HepG2 (cell line): ENCODE measurements around the gene LIF. TPM values are rescaled to one million over a fixed set of nuclear protein-coding genes. Genes with fewer than 3 reads are reported as not detected.

Experiments used
- ATAC-seq: fragments of 200-7000 bp; cut with Tn5 transposase; 3 replicates; pipeline ENCODE4 v1.9.1; 2020; ENCODE audit warnings: mild to moderate bottlenecking, moderate library complexity
- BruUV-seq: library from RNA; stranded (reverse); fragments of 400-500 nt; replicated peaks from 2 replicates; lab custom pipeline; 2021; lab: Mats Ljungman, UMichigan
- CTCF ChIA-PET: fragments of 300-600 bp; formaldehyde crosslinking; extraction: SDS; loops from one replicate; lab custom pipeline; 2021; ENCODE audit warnings: low total read pairs, inconsistent platforms, low intra/inter-chr PET ratio; lab: Yijun Ruan, JAX
- POLR2A ChIA-PET: fragments of 350-600 bp; sonication (Branson Sonifier 250); formaldehyde crosslinking; loops from one replicate; lab custom pipeline; 2020; ENCODE audit warnings: antibody characterized with exemption, inconsistent platforms; lab: Yijun Ruan, JAX
- DNase-seq: peaks from one replicate; pipeline ENCODE4 v3.0.0-alpha.2; 2015; ENCODE audit warnings: low spot score
- FAIRE-seq: peaks from 3 replicates; lab custom pipeline; 2011; peaks lifted over from hg19 to GRCh38; lab: Jason Lieb, UNC
- H2AFZ ChIP-seq: one replicate; pipeline ENCODE4 v1.6.1; 2011; ENCODE audit warnings: low read length, inconsistent platforms
- H3K27ac ChIP-seq: fragments of 300-600 bp; 3 replicates; pipeline ENCODE4 v1.8.0; 2011; ENCODE audit warnings: mixed run types, mild to moderate bottlenecking, mixed read lengths, low read length, inconsistent platforms; ENCODE audit not compliant: insufficient read depth; ENCODE audit errors: extremely low read length
- H3K27me3 ChIP-seq, 2 experiments: fragments of 200-600 bp in 1 of 2; 2 replicates in 1 of 2; 3 replicates in 1 of 2; pipeline versions ENCODE4 v1.6.0 to v1.8.0; 2011; ENCODE audit warnings: low read length in 2 of 2, mild to moderate bottlenecking in 2 of 2, moderate library complexity in 2 of 2, inconsistent platforms in 1 of 2; ENCODE audit not compliant: insufficient read depth in 2 of 2, control insufficient read depth in 1 of 2
- H3K36me3 ChIP-seq, 2 experiments: fragments of 200-600 bp in 1 of 2; replicated peaks in 1 of 2; 2 replicates in 1 of 2; 3 replicates in 1 of 2; pipeline versions ENCODE4 v1.5.1 to v1.8.0; 2011; ENCODE audit warnings: low read length in 2 of 2, inconsistent platforms in 1 of 2; ENCODE audit not compliant: insufficient read depth in 2 of 2, control insufficient read depth in 1 of 2
- H3K4me1 ChIP-seq: 2 replicates; pipeline ENCODE4 v1.5.1; 2012; ENCODE audit warnings: low read length, inconsistent platforms; ENCODE audit not compliant: insufficient read depth
- H3K4me2 ChIP-seq: 2 replicates; pipeline ENCODE4 v1.6.0; 2011; ENCODE audit warnings: low read depth, low read length, inconsistent platforms
- H3K4me3 ChIP-seq, 3 experiments: fragments of 200-600 bp in 1 of 3; sonication (generic), shearing (Covaris generic) in 1 of 3; replicated peaks in 1 of 3; 2 replicates each; pipeline ENCODE4 v1.5.1; 2011 to 2016; ENCODE audit warnings: low read length in 3 of 3, inconsistent platforms in 2 of 3, low read depth in 2 of 3, mild to moderate bottlenecking in 2 of 3, control low read depth in 1 of 3, mixed read lengths in 1 of 3; ENCODE audit not compliant: insufficient read depth in 1 of 3
- H3K79me2 ChIP-seq: one replicate; pipeline ENCODE4 v1.6.1; 2011; ENCODE audit warnings: low read length, inconsistent platforms; ENCODE audit not compliant: insufficient read depth
- H3K9ac ChIP-seq: 2 replicates; pipeline ENCODE4 v1.6.0; 2011; ENCODE audit warnings: mild to moderate bottlenecking, low read depth, low read length, inconsistent platforms; ENCODE audit not compliant: insufficient read depth
- H3K9me3 ChIP-seq: 2 replicates; pipeline ENCODE4 v1.5.1; 2012; ENCODE audit warnings: mild to moderate bottlenecking, low read length
- H4K20me1 ChIP-seq: 2 replicates; pipeline ENCODE4 v1.6.0; 2011; ENCODE audit warnings: inconsistent platforms, mild to moderate bottlenecking, low read length, moderate library complexity; ENCODE audit not compliant: insufficient read depth
- GPN1 ChIP-seq: sonication (generic); formaldehyde crosslinking; IDR thresholded peaks from 2 replicates; pipeline ENCODE4 v1.5.1; 2020; ENCODE audit warnings: missing genetic modification reagents, borderline replicate concordance
- JUN ChIP-seq: sonication (generic); formaldehyde crosslinking; IDR thresholded peaks from 2 replicates; pipeline ENCODE4 v1.4.0; 2020; ENCODE audit warnings: mild to moderate bottlenecking, missing genetic modification reagents
- RERE ChIP-seq: IDR thresholded peaks from 2 replicates; pipeline ENCODE4 v1.6.1; 2016; ENCODE audit warnings: low read depth, missing genetic modification reagents, missing compliant biosample characterization
- ZKSCAN1 ChIP-seq: fragments of 150-350 bp; IDR thresholded peaks from 2 replicates; pipeline ENCODE4 v1.6.1; 2014; ENCODE audit warnings: low read length
- ZMYM4 ChIP-seq: sonication (generic); formaldehyde crosslinking; IDR thresholded peaks from 2 replicates; pipeline ENCODE4 v1.8.1; 2023; ENCODE audit warnings: mild to moderate bottlenecking, missing genetic modification reagents
- ZNF543 ChIP-seq: sonication (generic); formaldehyde crosslinking; IDR thresholded peaks from 2 replicates; pipeline ENCODE4 v1.4.0; 2020; ENCODE audit warnings: mild to moderate bottlenecking, missing genetic modification reagents
- WGBS: methylation state at CpG from one replicate; pipeline ENCODE4 v1.1.6; 2017; ENCODE audit warnings: low lambda C conversion rate; 5-methylcytosine and 5-hydroxymethylcytosine counted together
- in situ Hi-C: cut with HindIII; loops from 2 replicates; pipeline ENCODE4 v1.10.0; 2017; ENCODE audit warnings: low pct_unique_long_range_greater_than_20kb; ENCODE audit not compliant: extremely low pct_ligation_motif_present
- intact Hi-C: fragments of 100-400 bp; cut with micrococcal nuclease; formaldehyde crosslinking; loops from one replicate; pipeline ENCODE4 v1.10.0; 2022; ENCODE audit not compliant: unreplicated experiment
- polyA plus RNA-seq, 8 experiments: library from polyadenylated mRNA; depleted of rRNA in 3 of 8; stranded (reverse) in 7 of 8; unstranded in 1 of 8; fragments of >200 nt; fragmentation: Illumina TruSeq in 4 of 8; extraction: Trizol in 4 of 8; gene quantifications; 2 replicates each; pipeline versions ENCODE4 v1.2.1 to v1.2.3, GENCODE V29; 2011 to 2016; ENCODE audit warnings: low read depth in 4 of 8, missing spikeins in 1 of 8, mixed read lengths in 1 of 8; ENCODE audit not compliant: insufficient read depth in 1 of 8
- total RNA-seq, 5 experiments: library from RNA; depleted of rRNA; stranded (reverse); fragments of >200 nt; fragmentation: Illumina TruSeq; extraction: Trizol; gene quantifications; 2 replicates each; pipeline ENCODE4 v1.2.3, GENCODE V29; 2016; ENCODE audit warnings: low read depth in 1 of 5
- TF ChIP-seq, protein P1 (sequence below): sonication (generic); formaldehyde crosslinking; IDR thresholded peaks from 2 replicates; pipeline ENCODE4 v1.5.0; 2020; ENCODE audit warnings: mild to moderate bottlenecking, missing genetic modification reagents, borderline replicate concordance

LIF gene
- total and polyA plus RNA-seq, 2 of the 13 experiments (the other 11 are each of a cell fraction or from before 2014, with no cell fraction given): 3.6 to 8.5 TPM

DNA sequence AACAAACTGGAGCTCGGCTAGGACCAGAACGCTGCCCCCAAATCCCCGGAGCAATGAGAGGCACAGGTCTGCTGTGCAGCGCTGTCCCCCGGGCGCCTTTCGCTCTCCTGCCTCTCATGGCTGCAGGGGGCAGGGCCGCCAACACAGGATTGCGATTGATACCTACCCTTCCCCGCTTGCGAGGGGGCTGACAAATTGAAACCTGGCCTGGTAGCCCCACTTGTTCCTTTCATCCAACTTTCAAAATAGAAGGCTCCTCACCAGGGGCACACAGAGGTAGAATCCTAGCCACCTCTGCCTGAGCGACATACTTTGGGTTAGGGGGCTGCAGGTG lies 43.4 kb upstream of the LIF start (continued):
- TF ChIP-seq RERE (CRISPR knock-in tag): no peak

DNA sequence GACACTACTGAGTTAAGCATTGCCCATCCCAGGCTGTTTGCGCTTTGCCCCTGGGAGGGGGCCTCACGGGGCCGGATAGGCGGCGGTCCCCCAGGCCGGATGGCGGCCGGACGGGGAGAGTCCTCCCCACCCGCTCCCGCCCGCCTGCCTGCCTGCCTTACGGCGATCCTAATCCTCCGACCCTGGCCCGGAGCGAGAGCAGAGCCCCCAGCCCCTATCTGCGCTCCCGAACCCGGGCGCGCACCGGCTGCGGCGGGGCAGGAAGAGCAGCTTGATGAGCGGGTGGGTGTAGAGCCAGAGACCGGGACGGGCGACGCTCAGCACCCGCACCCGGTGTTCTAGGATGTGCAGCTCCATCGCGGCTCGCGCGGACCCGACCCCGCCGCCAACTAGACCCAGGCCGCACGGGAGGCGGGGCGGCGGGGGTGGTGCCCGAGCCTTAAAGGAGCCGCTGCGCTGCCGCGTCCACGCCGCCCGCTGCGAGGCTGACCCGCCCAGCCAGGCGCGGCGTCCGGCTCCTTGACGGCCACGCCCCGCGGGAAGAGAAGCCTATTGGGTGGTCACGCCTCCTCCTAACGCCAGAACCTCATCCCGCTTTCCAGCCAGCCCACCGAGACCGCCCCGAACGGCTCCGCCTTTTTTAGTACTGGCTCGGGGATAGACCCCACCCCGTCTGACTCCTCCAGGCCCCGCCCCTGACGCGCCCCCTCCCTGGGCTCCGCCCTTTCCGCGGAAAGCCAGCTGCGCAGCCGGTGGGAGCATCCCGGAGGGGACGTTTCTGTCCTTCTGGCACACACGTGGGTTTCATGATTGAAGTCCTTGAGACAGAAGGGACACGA lies 42.8 kb upstream of the LIF start, which contains the start of gene CASTOR1:
Gene CASTOR1 (minus strand): TSS at position 365 of the 839 bp plus-strand sequence. CDS start 8 bp downstream, at position 357.
- peak within 1 kb of the TSS; percentile 55 for H3K9ac ChIP-seq
- no peaks in the 10 kb centered on the region for H3K79me2 ChIP-seq
- peak within 1 kb of the TSS; percentile 68 to 80 (median 72) for H3K4me3 ChIP-seq
- H3K27ac ChIP-seq: no peak within 1 kb of the TSS
- peaks cover 6 to 8% of the 10 kb centered on the region in 2 experiments; a peak in 2 of 5 replicates for H3K36me3 ChIP-seq
- intact Hi-C loops (loop anchor here (2.0 kb wide), 1 partner anchor 37 kb away; the partner anchor contains the start of gene TBC1D10A), in situ Hi-C loops (loop anchor here (5.0 kb wide), 1 partner anchor 98 kb away; the partner anchor contains the start of gene RNF215)
- H3K4me2 ChIP-seq: peak within 1 kb of the TSS; percentile 96
- H3K9me3 ChIP-seq: no peaks in the 10 kb centered on the region
- TSS peak; percentile 45 for BruUV-seq
- no peaks in the 10 kb centered on the region; a peak in 1 of 5 replicates for H3K27me3 ChIP-seq
- H2AFZ ChIP-seq: no peak within 1 kb of the TSS
- no peaks in the 10 kb centered on the region for H4K20me1 ChIP-seq
- peak; percentile 78 for ATAC-seq
- peak; percentile 94 for DNase-seq
- 2% methylated on average over 24 of the region's 85 CpGs for WGBS
- ChIA-PET POLR2A (interaction anchor here (0.5 to 4.0 kb wide), 8 partner anchors 38 to 318 kb away, joined by 3 to 28 read pairs (median 4); partner anchors contain the start of genes CCDC157, RNF215, SF3A1 and TBC1D10A), CTCF (interaction anchor here (2.5 kb wide), 1 partner anchor 98 kb away, joined by 26 read pairs; the partner anchor contains the start of gene RNF215)
- FAIRE-seq: peak; percentile 63
- peaks cover 29% of the 10 kb centered on the region for H3K4me1 ChIP-seq
- TF ChIP-seq ZMYM4 (CRISPR knock-in tag) (peak; percentile 24; the same call in 1 of the 2 replicates), ZNF543 (CRISPR knock-in tag) (no peak), GPN1 (CRISPR knock-in tag) (0 out of 2 replicates have a peak, but pooled peaks have one; percentile 58), JUN (CRISPR knock-in tag) (no peak), ZKSCAN1 (no peak)
- TF ChIP-seq, protein P1, sequence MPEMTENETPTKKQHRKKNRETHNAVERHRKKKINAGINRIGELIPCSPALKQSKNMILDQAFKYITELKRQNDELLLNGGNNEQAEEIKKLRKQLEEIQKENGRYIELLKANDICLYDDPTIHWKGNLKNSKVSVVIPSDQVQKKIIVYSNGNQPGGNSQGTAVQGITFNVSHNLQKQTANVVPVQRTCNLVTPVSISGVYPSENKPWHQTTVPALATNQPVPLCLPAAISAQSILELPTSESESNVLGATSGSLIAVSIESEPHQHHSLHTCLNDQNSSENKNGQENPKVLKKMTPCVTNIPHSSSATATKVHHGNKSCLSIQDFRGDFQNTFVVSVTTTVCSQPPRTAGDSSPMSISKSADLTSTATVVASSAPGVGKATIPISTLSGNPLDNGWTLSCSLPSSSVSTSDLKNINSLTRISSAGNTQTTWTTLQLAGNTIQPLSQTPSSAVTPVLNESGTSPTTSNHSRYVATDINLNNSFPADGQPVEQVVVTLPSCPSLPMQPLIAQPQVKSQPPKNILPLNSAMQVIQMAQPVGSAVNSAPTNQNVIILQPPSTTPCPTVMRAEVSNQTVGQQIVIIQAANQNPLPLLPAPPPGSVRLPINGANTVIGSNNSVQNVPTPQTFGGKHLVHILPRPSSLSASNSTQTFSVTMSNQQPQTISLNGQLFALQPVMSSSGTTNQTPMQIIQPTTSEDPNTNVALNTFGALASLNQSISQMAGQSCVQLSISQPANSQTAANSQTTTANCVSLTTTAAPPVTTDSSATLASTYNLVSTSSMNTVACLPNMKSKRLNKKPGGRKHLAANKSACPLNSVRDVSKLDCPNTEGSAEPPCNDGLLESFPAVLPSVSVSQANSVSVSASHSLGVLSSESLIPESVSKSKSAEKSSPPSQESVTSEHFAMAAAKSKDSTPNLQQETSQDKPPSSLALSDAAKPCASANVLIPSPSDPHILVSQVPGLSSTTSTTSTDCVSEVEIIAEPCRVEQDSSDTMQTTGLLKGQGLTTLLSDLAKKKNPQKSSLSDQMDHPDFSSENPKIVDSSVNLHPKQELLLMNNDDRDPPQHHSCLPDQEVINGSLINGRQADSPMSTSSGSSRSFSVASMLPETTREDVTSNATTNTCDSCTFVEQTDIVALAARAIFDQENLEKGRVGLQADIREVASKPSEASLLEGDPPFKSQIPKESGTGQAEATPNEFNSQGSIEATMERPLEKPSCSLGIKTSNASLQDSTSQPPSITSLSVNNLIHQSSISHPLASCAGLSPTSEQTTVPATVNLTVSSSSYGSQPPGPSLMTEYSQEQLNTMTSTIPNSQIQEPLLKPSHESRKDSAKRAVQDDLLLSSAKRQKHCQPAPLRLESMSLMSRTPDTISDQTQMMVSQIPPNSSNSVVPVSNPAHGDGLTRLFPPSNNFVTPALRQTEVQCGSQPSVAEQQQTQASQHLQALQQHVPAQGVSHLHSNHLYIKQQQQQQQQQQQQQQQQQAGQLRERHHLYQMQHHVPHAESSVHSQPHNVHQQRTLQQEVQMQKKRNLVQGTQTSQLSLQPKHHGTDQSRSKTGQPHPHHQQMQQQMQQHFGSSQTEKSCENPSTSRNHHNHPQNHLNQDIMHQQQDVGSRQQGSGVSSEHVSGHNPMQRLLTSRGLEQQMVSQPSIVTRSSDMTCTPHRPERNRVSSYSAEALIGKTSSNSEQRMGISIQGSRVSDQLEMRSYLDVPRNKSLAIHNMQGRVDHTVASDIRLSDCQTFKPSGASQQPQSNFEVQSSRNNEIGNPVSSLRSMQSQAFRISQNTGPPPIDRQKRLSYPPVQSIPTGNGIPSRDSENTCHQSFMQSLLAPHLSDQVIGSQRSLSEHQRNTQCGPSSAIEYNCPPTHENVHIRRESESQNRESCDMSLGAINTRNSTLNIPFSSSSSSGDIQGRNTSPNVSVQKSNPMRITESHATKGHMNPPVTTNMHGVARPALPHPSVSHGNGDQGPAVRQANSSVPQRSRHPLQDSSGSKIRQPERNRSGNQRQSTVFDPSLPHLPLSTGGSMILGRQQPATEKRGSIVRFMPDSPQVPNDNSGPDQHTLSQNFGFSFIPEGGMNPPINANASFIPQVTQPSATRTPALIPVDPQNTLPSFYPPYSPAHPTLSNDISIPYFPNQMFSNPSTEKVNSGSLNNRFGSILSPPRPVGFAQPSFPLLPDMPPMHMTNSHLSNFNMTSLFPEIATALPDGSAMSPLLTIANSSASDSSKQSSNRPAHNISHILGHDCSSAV: no peak
